ENCODE measurements around the gene SMAD6.

Gene SMAD6

DNA sequence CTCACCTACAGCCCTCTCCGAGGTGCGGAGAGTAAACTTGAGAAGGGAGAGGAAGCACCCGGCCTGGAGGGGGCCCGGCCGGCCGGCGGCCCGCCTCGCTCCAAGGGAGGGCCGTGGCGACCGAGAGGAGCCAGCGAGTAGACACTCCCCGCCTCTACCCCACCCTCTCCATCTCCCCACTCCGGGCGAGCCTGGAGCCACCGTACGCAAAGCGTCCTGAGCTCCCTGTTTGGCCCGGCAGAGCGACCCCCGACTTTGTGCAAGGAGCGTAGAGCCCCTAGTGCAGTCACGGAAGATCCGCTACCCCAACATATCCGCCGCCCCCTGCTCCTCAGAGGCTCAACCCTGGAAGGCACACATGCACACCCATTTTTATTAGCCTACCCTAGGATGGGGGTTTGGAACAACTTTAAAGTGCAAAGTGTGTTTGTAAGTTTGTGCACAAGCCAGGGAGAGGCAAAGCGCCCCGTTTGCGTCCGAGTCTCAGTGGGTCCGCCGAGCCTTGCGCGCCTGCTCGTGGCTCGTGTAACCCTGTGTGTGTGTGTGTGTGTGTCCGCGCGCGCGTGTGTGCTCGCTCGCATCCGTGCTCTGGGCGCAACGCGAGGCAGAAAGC, 508 bp upstream of the SMAD6 start (continued):
- TF ChIP-seq, protein P1, sequence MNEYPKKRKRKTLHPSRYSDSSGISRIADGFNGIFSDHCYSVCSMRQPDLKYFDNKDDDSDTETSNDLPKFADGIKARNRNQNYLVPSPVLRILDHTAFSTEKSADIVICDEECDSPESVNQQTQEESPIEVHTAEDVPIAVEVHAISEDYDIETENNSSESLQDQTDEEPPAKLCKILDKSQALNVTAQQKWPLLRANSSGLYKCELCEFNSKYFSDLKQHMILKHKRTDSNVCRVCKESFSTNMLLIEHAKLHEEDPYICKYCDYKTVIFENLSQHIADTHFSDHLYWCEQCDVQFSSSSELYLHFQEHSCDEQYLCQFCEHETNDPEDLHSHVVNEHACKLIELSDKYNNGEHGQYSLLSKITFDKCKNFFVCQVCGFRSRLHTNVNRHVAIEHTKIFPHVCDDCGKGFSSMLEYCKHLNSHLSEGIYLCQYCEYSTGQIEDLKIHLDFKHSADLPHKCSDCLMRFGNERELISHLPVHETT (tag by site-specific recombination; IDR thresholded peaks at IDR 0.05), result no peak
- TF ChIP-seq MZF1 (tag by site-specific recombination; IDR thresholded peaks at IDR 0.05; ENCODE audit: borderline replicate concordance) (no peak), ZNF132 (tag by site-specific recombination; IDR thresholded peaks at IDR 0.05; ENCODE audit: borderline replicate concordance) (no peak), ZNF707 (tag by site-specific recombination; IDR thresholded peaks at IDR 0.05) (no peak), WT1 (tag by site-specific recombination; IDR thresholded peaks at IDR 0.05) (peak; percentile 69), ZNF600 (tag by site-specific recombination; IDR thresholded peaks at IDR 0.05) (peak; percentile 80), ZNF214 (tag by site-specific recombination; IDR thresholded peaks at IDR 0.05; ENCODE audit: borderline replicate concordance) (no peak), ZNF624 (tag by site-specific recombination; IDR thresholded peaks at IDR 0.05) (no peak), ZNF112 (tag by site-specific recombination; IDR thresholded peaks at IDR 0.05) (no peak), ZNF175 (tag by site-specific recombination; IDR thresholded peaks at IDR 0.05) (no peak), ZNF626 (tag by site-specific recombination; IDR thresholded peaks at IDR 0.05) (no peak), ZNF701 (tag by site-specific recombination; IDR thresholded peaks at IDR 0.05) (no peak), BCL11A (tag by site-specific recombination; IDR thresholded peaks at IDR 0.05; ENCODE audit: low read depth) (peak; percentile 2; the same call in 1 of the 2 replicates), ZNF239 (tag by site-specific recombination; IDR thresholded peaks at IDR 0.05) (no peak), ZEB2 (tag by site-specific recombination; IDR thresholded peaks at IDR 0.05) (peak; percentile 75), ZNF785 (tag by site-specific recombination; IDR thresholded peaks at IDR 0.05) (peak; percentile 30; the same call in 1 of the 2 replicates), ZNF19 (tag by site-specific recombination; IDR thresholded peaks at IDR 0.05; ENCODE audit: low read depth) (no peak), KLF16 (tag by site-specific recombination; IDR thresholded peaks at IDR 0.05) (peak; percentile 62; the same call in 1 of the 2 replicates), ZNF530 (tag by site-specific recombination; IDR thresholded peaks at IDR 0.05; ENCODE audit: low read depth) (no peak), ZNF837 (tag by site-specific recombination; IDR thresholded peaks at IDR 0.05) (no peak), SETDB1 (IDR thresholded peaks at IDR 0.05; ENCODE audit: insufficient read length, low read length) (no peak), ZNF501 (tag by site-specific recombination; IDR thresholded peaks at IDR 0.05) (peak; percentile 74; the same call in 1 of the 2 replicates), ZNF514 (tag by site-specific recombination; IDR thresholded peaks at IDR 0.05) (no peak), ZNF48 (tag by site-specific recombination; IDR thresholded peaks at IDR 0.05) (no peak)
- TF ChIP-seq, protein P2, sequence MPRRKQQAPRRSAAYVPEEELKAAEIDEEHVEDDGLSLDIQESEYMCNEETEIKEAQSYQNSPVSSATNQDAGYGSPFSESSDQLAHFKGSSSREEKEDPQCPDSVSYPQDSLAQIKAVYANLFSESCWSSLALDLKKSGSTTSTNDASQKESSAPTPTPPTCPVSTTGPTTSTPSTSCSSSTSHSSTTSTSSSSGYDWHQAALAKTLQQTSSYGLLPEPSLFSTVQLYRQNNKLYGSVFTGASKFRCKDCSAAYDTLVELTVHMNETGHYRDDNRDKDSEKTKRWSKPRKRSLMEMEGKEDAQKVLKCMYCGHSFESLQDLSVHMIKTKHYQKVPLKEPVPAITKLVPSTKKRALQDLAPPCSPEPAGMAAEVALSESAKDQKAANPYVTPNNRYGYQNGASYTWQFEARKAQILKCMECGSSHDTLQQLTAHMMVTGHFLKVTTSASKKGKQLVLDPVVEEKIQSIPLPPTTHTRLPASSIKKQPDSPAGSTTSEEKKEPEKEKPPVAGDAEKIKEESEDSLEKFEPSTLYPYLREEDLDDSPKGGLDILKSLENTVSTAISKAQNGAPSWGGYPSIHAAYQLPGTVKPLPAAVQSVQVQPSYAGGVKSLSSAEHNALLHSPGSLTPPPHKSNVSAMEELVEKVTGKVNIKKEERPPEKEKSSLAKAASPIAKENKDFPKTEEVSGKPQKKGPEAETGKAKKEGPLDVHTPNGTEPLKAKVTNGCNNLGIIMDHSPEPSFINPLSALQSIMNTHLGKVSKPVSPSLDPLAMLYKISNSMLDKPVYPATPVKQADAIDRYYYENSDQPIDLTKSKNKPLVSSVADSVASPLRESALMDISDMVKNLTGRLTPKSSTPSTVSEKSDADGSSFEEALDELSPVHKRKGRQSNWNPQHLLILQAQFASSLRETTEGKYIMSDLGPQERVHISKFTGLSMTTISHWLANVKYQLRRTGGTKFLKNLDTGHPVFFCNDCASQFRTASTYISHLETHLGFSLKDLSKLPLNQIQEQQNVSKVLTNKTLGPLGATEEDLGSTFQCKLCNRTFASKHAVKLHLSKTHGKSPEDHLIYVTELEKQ (tag by site-specific recombination; IDR thresholded peaks at IDR 0.05; ENCODE audit: borderline replicate concordance), result no peak
- TF ChIP-seq, protein P3, sequence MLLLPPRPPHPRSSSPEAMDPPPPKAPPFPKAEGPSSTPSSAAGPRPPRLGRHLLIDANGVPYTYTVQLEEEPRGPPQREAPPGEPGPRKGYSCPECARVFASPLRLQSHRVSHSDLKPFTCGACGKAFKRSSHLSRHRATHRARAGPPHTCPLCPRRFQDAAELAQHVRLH (tag by site-specific recombination; IDR thresholded peaks at IDR 0.05), result peak; percentile 77
- TF ChIP-seq, protein P4, sequence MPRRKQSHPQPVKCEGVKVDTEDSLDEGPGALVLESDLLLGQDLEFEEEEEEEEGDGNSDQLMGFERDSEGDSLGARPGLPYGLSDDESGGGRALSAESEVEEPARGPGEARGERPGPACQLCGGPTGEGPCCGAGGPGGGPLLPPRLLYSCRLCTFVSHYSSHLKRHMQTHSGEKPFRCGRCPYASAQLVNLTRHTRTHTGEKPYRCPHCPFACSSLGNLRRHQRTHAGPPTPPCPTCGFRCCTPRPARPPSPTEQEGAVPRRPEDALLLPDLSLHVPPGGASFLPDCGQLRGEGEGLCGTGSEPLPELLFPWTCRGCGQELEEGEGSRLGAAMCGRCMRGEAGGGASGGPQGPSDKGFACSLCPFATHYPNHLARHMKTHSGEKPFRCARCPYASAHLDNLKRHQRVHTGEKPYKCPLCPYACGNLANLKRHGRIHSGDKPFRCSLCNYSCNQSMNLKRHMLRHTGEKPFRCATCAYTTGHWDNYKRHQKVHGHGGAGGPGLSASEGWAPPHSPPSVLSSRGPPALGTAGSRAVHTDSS (tag by site-specific recombination; IDR thresholded peaks at IDR 0.05), result no peak
- TF ChIP-seq, protein P5, sequence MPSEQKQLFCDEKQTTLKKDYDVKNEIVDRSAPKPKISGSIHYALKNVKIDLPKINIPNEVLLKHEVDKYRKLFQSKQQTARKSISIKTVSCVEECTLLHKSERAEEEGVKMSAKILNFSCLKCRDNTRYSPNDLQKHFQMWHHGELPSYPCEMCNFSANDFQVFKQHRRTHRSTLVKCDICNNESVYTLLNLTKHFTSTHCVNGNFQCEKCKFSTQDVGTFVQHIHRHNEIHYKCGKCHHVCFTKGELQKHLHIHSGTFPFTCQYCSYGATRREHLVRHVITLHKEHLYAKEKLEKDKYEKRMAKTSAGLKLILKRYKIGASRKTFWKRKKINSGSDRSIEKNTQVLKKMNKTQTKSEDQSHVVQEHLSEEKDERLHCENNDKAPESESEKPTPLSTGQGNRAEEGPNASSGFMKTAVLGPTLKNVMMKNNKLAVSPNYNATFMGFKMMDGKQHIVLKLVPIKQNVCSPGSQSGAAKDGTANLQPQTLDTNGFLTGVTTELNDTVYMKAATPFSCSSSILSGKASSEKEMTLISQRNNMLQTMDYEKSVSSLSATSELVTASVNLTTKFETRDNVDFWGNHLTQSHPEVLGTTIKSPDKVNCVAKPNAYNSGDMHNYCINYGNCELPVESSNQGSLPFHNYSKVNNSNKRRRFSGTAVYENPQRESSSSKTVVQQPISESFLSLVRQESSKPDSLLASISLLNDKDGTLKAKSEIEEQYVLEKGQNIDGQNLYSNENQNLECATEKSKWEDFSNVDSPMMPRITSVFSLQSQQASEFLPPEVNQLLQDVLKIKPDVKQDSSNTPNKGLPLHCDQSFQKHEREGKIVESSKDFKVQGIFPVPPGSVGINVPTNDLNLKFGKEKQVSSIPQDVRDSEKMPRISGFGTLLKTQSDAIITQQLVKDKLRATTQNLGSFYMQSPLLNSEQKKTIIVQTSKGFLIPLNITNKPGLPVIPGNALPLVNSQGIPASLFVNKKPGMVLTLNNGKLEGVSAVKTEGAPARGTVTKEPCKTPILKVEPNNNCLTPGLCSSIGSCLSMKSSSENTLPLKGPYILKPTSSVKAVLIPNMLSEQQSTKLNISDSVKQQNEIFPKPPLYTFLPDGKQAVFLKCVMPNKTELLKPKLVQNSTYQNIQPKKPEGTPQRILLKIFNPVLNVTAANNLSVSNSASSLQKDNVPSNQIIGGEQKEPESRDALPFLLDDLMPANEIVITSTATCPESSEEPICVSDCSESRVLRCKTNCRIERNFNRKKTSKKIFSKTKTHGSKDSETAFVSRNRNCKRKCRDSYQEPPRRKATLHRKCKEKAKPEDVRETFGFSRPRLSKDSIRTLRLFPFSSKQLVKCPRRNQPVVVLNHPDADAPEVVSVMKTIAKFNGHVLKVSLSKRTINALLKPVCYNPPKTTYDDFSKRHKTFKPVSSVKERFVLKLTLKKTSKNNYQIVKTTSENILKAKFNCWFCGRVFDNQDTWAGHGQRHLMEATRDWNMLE (tag by site-specific recombination; conservative IDR thresholded peaks at IDR 0.05; ENCODE audit: low read depth), result no peak
